Hematopoietic multipotent progenitor cell treated with erythropoietin and hydrocortisone succinate and interleukin-3 and kit ligand, for 4 days (in vitro differentiated cells): ENCODE results near the gene ELAVL4.
A peak's percentile ranks its signal among the peaks of the same experiment; 100 is the strongest.
"Not testable (repeated sequence)": the region's sequence is repeated elsewhere in the genome, so short reads cannot be mapped to it uniquely, and the experiment has no call there.

Experiments
- DNase-seq: peaks from one replicate; pipeline ENCODE4 v3.0.0-alpha.2; 2015

The ELAVL4 gene

DNA sequence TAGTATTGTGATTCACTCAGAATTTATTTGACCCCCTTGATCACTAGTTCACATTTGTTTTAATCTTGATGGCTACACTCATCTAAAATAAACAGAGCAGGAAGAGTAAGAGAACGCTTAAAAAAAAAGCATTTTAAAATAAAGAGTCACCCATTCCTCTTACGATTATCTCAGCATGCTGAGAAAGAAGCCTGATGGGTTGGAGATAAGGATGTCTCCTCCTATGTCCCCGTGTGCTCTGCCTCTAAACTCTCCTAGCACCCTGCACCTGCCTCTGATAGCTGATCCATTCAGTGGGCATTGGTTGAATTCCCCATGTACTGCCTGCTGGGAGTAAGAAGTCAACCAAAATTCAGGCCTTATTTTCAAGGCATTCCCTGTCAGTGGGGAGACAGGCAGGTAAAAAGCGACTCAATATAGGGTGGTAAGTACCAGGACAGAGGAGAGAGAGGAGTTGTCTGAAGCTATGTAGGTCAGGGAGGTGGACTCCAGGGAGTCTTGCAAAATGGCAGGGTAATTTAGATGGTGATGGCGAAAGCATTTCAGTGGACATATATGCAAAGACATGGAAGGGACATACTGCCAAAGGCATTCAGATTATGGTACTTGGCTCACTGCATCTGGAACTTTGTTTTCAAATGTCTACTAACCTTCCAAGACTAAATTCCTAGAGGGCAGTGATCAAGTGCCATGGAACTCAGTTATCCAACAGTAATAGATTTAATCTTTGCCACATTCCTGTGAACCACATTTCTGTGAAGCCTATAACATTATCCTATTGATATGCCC lies 18.4 kb downstream of the ELAVL4 start:
- no peak for DNase-seq

DNA sequence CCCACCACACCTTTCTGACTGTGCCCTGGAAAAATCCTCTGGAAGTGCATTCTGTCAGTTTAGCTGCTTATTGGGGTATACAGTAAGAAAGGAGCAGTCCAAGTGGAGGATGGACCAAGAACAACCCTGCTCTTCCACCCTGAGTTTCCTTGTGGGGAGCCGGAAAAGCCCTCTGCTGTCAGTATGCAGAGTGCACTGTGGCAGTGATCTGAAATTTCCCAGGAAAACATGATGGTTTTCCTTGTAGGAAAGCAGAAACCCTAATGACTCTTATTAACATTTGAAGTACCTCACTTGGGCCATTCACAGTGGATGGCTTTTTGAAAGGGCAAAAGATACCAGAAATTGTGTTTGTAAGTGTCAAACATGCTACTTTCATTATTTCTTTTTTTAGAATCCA lies 20.5 kb downstream of the ELAVL4 start:
- no peak for DNase-seq

DNA sequence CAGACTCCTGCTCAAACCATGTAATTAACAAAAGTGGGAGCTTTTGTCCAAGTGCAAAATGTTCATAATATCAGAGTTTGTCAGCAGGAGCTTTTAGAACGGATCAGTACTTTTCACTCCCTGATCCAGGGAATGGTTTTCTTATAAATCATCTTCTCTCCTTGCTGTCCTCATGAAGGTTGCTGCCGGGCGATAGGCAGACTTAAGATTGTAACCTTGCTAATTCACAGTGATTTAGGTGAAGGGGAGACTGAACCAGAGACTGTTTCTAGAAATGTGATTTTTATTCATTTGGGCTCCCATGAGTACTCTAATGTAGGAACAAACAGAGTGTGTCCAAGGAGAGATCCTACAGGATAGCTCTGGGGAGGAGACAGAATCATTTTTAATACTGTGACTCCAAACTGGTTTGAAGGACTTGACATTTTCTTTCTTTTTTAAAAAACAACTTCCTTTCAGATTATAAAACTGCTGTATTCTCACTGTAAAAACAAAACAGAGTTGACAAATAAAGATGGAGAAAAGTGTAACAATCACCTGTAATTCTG lies 23.7 kb downstream of the ELAVL4 start:
- DNase-seq, result no peak

- peak; percentile 2 for DNase-seq
These were observed 27.0 kb downstream of the ELAVL4 start for GRCh38 chr1:50135716-50136115.

DNA sequence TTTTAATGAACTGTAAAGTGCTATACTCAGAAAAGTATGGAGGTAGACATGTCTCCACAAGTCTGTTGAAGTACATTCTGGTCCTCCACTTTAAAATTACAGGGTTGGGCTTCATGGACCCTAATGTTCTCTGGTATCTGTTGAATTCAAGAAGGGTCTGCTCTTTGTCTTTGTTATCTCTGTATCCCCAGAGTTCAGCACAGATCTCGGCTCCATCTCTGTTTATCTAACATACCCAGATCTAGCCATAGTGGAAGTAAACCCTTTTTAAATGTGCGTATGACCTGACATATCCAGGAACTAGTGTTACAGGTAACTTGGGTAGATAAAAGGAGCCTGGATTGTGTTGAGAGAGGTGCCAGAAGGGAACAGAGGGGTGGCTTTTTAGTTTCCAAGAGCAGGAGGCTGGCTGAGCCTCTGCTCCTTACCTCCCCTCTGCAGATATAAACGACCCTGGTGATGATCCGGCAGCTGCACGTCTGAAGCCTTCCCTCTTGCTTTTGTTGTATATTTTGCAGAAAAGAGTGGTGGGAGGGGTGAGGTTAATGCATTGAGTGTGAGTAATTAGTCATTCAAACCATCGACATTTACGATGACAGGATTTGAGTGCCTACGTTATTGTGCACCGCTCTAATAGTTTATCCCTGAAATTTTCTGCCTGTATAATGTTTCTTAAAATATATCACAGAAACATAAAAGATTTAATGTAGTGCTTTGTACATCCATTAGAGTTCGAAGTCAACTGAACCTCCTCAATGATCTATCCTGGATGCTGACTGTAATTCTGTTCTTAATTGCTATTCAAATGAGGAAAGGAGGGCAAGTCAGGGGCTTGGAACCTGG lies 30.8 kb downstream of the ELAVL4 start:
- no peak for DNase-seq

DNA sequence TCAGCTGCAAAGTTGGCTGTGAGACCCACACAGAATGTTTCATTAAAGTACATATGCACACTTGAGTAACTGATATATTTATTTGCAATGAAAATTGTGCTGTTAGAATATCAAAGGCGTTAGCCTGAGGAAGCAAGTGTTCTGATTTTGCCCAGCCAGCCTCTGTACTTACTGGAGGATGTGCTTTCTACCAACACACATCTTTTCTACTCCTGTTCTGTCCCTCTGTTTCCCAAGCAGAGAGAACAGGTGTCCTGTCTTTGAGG lies 31.4 kb downstream of the ELAVL4 start:
- no peak for DNase-seq

DNA sequence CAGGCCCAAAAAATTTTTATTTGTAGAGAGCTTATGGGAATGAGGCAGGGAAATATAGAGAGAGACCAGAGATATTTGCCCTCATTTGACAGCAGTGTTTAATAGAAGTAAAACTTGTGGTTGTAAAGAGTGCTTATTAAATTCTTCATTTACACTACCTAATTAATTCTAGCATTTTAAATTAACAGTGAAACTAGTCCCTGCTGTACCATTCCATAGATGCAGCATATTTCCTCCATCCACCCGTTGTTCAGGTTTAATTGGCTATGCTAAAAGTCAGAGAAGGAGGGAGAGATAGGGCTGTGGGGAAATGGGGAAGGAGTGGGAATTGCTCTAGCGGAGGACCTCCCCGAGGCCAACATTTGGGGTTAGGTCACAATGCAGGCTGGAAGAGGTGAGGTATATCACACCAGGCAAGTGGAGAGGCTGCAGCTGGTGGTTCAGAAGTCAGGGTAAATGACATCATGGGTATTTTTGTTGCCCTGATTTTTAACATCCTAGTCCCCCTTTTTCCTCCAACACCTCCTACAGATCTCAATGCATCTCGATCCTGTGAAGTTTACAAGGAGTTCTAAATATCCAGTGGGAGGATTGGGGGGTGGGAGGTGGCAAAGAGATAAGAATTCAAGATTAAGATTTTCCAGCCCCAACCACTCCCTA lies 38.6 kb downstream of the ELAVL4 start:
- DNase-seq, result no peak

- DNase-seq, result no peak
These were observed 39.6 kb downstream of the ELAVL4 start for GRCh38 chr1:50148142-50148923.

GRCh38 chr1:50152236-50152635 lies 43.5 kb downstream of the ELAVL4 start:
- no peak for DNase-seq

DNA sequence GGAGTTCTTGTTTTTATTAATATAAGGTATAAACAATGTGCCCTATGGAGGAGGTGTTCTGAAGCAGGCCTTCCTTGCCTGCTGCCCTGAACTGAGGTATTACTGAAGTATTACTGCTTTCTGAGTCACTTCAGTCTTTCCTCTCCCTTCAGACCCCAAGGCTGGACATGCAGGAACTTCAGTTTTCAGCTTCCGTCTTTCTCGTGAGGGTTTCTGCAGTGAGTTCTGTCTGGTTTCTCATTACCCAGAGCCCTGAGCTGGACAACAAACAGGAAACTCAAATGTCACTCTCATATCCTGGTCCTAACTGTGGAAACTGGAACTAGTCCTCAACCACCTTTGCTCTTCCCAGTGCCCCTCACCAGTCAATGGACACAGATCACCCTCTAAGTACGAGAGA lies 46.8 kb downstream of the ELAVL4 start:
- peak; percentile 12 for DNase-seq

DNA sequence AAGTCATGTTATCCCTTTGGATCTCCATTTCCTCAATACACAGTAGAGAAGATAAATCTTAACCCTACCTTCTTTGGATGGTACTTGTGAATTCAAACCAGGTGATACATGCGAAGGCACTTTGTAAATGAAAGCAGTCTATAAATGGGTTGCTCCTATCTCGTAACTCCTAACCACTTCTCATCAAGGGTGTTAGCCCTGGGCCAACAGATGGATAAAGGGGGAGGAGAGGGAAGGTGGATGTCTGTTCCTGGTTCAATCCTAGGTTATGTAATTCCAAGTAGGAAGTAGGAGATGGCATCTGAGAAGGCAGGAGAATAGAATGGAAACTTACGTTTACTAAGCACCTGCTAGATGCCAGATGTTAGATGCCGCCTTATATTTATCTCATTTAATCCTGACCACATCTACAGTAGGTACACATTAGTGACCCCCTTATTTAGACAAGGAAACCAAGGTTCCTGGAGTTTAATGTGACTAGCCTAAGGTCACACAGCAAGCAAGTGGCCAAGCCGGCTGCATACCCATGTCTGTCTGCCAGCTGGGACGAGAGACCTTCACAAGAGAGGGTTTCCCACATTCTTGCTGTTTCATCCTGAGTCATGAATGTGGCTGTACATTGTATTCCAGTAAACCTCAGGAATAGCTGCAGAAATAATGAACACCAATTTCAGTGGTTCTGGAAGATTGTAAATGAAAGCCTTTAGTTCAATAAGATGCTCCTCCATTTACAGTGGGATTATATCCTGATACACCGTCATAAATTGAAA lies 47.7 kb downstream of the ELAVL4 start:
- no peak for DNase-seq

DNA sequence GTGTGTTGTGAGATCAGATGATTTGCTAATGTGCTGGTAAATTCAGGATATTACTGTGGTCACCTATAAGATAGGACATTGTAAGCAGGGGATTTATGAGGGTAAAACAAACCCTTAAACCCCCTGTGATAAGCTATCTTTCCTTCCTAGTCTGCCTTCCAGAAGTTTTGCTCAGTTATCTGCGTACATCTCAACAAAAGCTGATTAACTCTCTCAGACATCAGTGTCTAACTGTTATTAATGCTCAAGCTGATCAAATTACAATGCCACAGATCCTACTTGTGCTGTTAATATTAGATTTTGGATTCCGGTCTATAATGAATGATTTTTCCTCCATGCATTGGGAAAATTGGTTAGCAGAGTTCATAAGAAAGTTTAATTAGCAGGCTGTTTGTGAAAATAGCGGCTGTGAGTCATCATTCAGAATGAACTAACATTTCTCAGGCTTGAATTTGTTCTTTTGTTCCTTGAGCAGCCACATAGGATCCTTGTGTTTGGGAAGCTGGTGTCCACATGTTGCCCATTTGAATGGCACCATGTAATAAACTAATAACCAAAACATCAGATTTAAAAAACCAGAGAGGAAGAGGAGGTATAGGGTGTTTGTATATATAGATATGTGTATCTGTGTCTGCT lies 48.7 kb downstream of the ELAVL4 start:
- no peak for DNase-seq

- DNase-seq, result no peak
These were observed 49.7 kb downstream of the ELAVL4 start for GRCh38 chr1:50158421-50158820.

GRCh38 chr1:50163680-50164079 lies 55.0 kb downstream of the ELAVL4 start:
- no peak for DNase-seq

DNA sequence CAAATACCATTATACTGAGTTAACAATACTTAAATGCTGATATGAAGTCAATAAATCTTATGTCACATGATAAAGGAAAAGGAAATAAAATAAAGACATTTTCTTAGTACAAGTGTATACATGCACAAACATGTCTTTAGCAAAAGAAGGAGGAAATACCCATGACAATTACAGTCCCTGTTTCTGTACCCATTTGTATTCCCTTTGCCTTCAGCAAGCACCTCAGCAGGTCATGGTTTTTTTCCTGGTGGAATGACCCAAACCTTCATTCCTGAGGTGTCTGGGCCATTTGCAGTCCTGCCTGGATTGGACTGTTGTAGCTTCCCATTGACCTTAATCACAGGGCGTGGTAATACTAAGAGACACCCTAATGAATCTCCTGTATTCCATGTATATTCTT lies 57.6 kb downstream of the ELAVL4 start:
- not testable (repeated sequence) for DNase-seq

- no peak for DNase-seq
These were observed 63.6 kb downstream of the ELAVL4 start for GRCh38 chr1:50172299-50172698.

- no peak for DNase-seq
These were observed 65.4 kb downstream of the ELAVL4 start for GRCh38 chr1:50174101-50174500.

GRCh38 chr1:50175719-50176639 lies 67.3 kb downstream of the ELAVL4 start:
- DNase-seq, result no peak

DNA sequence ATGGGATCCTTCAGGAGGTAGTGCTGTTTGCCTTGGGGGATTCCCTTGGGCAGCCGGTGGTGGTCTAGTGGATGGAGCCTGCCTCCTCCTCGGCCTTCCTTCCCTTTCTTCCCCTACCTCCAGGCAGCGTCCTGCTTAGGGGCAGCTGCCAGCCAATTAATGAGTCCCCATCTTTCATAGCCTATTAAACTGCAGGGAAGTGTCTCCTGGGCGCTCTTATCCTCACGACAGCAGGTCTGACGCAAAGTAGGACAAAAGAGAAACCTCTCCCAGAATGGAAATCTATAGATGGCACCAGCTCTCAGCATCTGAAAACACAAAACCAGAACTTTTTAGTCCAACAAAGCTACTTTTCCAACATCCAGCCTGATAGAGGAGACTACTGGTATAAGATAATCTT lies 69.3 kb downstream of the ELAVL4 start:
- no peak for DNase-seq

GRCh38 chr1:50179639-50180038 lies 70.9 kb downstream of the ELAVL4 start:
- no peak for DNase-seq
